Ectodermal cell (in vitro differentiated cells): ENCODE data around the gene CYP3A7.
"Not testable (repeated sequence)": the region's sequence is repeated elsewhere in the genome, so short reads cannot be mapped to it uniquely, and the experiment has no call there.

Experiments used
- H3K27ac ChIP-seq: 2 replicates; pipeline ENCODE4 v1.7.0; 2013; ENCODE audit warnings: mild to moderate bottlenecking, low read depth, low read length; ENCODE audit not compliant: insufficient read depth, poor library complexity, severe bottlenecking
- H3K27me3 ChIP-seq: 2 replicates; pipeline ENCODE4 v1.7.0; 2013; ENCODE audit warnings: mild to moderate bottlenecking, low read length; ENCODE audit not compliant: insufficient read depth, control insufficient read depth, poor library complexity, severe bottlenecking
- H3K36me3 ChIP-seq: one replicate; pipeline ENCODE4 v1.7.0; 2013; ENCODE audit warnings: low read length; ENCODE audit not compliant: control insufficient read depth, insufficient read depth
- H3K4me1 ChIP-seq: one replicate; pipeline ENCODE4 v1.7.0; 2013; ENCODE audit warnings: low read length; ENCODE audit not compliant: control insufficient read depth, insufficient read depth
- H3K4me3 ChIP-seq: 2 replicates; pipeline ENCODE4 v1.7.0; 2013; ENCODE audit warnings: low read depth, low read length, control low read depth; ENCODE audit not compliant: insufficient read depth
- H3K9me3 ChIP-seq: 2 replicates; pipeline ENCODE4 v1.7.0; 2013; ENCODE audit warnings: mild to moderate bottlenecking, low read length, moderate library complexity; ENCODE audit not compliant: control insufficient read depth
- WGBS, 2 experiments: methylation state at CpG; one replicate each; pipeline ENCODE4 v1.1.7; 2013; ENCODE audit warnings: missing lambda C conversion rate in 2 of 2; 5-methylcytosine and 5-hydroxymethylcytosine counted together

Gene CYP3A7

GRCh38 chr7:99669782-99670181 lies 65.2 kb downstream of the CYP3A7 start:
- WGBS, 2 experiments = 93 to 96% methylated on average over 2 to 3 of the region's 3 CpGs
- no peaks in the 10 kb centered on the region for H3K27me3 ChIP-seq
- no peaks in the 10 kb centered on the region for H3K4me1 ChIP-seq
- no peak overlapping the region for H3K4me3 ChIP-seq
- no peak overlapping the region for H3K27ac ChIP-seq
- H3K36me3 ChIP-seq = no peaks in the 10 kb centered on the region
- no peaks in the 10 kb centered on the region for H3K9me3 ChIP-seq

GRCh38 chr7:99668541-99668940 lies 66.5 kb downstream of the CYP3A7 start:
- Histone ChIP-seq H3K4me3 (no peak overlapping the region), H3K27ac (no peak overlapping the region), H3K27me3 (no peaks in the 10 kb centered on the region), H3K36me3 (no peaks in the 10 kb centered on the region), H3K9me3 (no peaks in the 10 kb centered on the region), H3K4me1 (no peaks in the 10 kb centered on the region)
- WGBS, 2 experiments = 92 to 95% methylated on average over 8 of the region's 8 CpGs

GRCh38 chr7:99667179-99667578 lies 67.8 kb downstream of the CYP3A7 start:
- no peaks in the 10 kb centered on the region for H3K27me3 ChIP-seq
- no peak overlapping the region for H3K4me3 ChIP-seq
- H3K4me1 ChIP-seq = no peaks in the 10 kb centered on the region
- H3K36me3 ChIP-seq = no peaks in the 10 kb centered on the region
- no peaks in the 10 kb centered on the region for H3K9me3 ChIP-seq
- 72 to 74% methylated on average over 2 of the region's 2 CpGs for WGBS, 2 experiments
- no peak overlapping the region for H3K27ac ChIP-seq

- no peak overlapping the region for H3K4me3 ChIP-seq
- no peaks in the 10 kb centered on the region for H3K9me3 ChIP-seq
- 78 to 100% methylated on average over 1 of the region's 1 CpG for WGBS, 2 experiments
- H3K27me3 ChIP-seq = no peaks in the 10 kb centered on the region
- H3K36me3 ChIP-seq = no peaks in the 10 kb centered on the region
- no peak overlapping the region for H3K27ac ChIP-seq
- H3K4me1 ChIP-seq = no peaks in the 10 kb centered on the region
Observed at GRCh38 chr7:99666013-99666395, 69.0 kb downstream of the CYP3A7 start.

GRCh38 chr7:99665312-99666012 lies 69.5 kb downstream of the CYP3A7 start:
- Histone ChIP-seq H3K27ac (no peak overlapping the region), H3K4me3 (no peak overlapping the region), H3K4me1 (no peaks in the 10 kb centered on the region), H3K27me3 (no peaks in the 10 kb centered on the region), H3K36me3 (no peaks in the 10 kb centered on the region), H3K9me3 (no peaks in the 10 kb centered on the region)
- WGBS, 2 experiments = 94 to 95% methylated on average over 3 of the region's 3 CpGs

GRCh38 chr7:99657879-99658278 lies 77.1 kb downstream of the CYP3A7 start:
- WGBS, 2 experiments = 89 to 92% methylated on average over 3 to 5 of the region's 5 CpGs
- not testable (repeated sequence) for H3K4me3 ChIP-seq, H3K27ac ChIP-seq, H3K27me3 ChIP-seq, H3K4me1 ChIP-seq, H3K36me3 ChIP-seq, H3K9me3 ChIP-seq
